ENCODE data around the gene OXSR1.

DNA sequence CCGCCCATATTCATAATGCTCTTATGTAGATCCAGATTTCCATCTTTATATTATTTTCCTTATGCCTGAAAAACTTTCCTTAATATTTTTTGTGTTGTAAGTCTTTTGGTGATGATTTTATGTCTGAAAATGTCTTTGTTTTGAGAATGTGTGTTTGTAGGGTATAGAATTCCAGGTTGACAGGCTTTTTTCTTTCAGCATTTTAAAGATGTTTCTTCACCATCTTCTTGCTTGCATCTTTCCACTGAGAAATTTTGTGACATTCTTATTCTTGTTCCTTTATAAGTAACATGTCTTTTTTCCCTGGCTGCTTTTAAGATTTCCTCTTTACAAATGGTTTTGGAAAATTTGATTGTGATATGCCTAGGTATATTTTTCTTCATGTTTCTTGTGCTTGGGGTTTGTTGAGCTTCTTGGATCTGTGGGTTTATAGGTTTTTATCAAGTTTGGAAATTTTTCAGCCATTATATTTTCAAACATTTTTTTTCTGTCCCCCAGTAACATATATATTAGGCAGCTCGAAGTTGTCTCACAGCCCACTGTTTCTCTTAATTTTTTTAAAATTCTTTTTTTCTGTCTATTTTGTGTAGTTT is 73.2 kb downstream of the OXSR1 start:
- TF ChIP-seq, protein P1, sequence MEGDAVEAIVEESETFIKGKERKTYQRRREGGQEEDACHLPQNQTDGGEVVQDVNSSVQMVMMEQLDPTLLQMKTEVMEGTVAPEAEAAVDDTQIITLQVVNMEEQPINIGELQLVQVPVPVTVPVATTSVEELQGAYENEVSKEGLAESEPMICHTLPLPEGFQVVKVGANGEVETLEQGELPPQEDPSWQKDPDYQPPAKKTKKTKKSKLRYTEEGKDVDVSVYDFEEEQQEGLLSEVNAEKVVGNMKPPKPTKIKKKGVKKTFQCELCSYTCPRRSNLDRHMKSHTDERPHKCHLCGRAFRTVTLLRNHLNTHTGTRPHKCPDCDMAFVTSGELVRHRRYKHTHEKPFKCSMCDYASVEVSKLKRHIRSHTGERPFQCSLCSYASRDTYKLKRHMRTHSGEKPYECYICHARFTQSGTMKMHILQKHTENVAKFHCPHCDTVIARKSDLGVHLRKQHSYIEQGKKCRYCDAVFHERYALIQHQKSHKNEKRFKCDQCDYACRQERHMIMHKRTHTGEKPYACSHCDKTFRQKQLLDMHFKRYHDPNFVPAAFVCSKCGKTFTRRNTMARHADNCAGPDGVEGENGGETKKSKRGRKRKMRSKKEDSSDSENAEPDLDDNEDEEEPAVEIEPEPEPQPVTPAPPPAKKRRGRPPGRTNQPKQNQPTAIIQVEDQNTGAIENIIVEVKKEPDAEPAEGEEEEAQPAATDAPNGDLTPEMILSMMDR (IDR thresholded peaks at IDR 0.05), result no peak
- no peak for TF ChIP-seq POLR2A (IDR thresholded peaks at IDR 0.05)

All from body of pancreas (tissue), 4 donors.